ENCODE results near the gene RBM10. TPM values are rescaled to one million over a fixed set of nuclear protein-coding genes. Genes with fewer than 3 reads are reported as not detected.

RBM10 gene
- total RNA-seq, 1 donor from 2014 or later, result 74.6 TPM

GRCh38 chrX:47208108-47208507, 63.1 kb downstream of the RBM10 start:
- no peak overlapping the region for H3K4me3 Mint-ChIP-seq (ENCODE audit: unreplicated experiment)
- no peak for DNase-seq
- H3K27ac Mint-ChIP-seq (ENCODE audit: unreplicated experiment), result no peak overlapping the region
- peaks cover 5% of the 10 kb centered on the region for H3K36me3 Mint-ChIP-seq (ENCODE audit: unreplicated experiment)
- no peaks in the 10 kb centered on the region for H3K4me1 Mint-ChIP-seq (ENCODE audit: low read depth, unreplicated experiment)
- H3K9me3 Mint-ChIP-seq (ENCODE audit: unreplicated experiment), result no peaks in the 10 kb centered on the region
- H3K27me3 Mint-ChIP-seq (ENCODE audit: unreplicated experiment), result no peaks in the 10 kb centered on the region
- TF ChIP-seq CTCF (IDR thresholded peaks at IDR 0.05; ENCODE audit: partially characterized antibody, unreplicated experiment), result no peak

GRCh38 chrX:47209508-47210238, 64.7 kb downstream of the RBM10 start:
- Mint-ChIP-seq H3K27ac (ENCODE audit: unreplicated experiment) (no peak overlapping the region), H3K4me3 (ENCODE audit: unreplicated experiment) (no peak overlapping the region), H3K4me1 (ENCODE audit: low read depth, unreplicated experiment) (no peaks in the 10 kb centered on the region), H3K27me3 (ENCODE audit: unreplicated experiment) (no peaks in the 10 kb centered on the region), H3K36me3 (ENCODE audit: unreplicated experiment) (peaks cover 5% of the 10 kb centered on the region), H3K9me3 (ENCODE audit: unreplicated experiment) (peaks cover 4% of the 10 kb centered on the region)
- no peak for TF ChIP-seq CTCF (IDR thresholded peaks at IDR 0.05; ENCODE audit: partially characterized antibody, unreplicated experiment)
- no peak for DNase-seq

- no peak for DNase-seq
- H3K9me3 Mint-ChIP-seq (ENCODE audit: unreplicated experiment), result peaks cover 4% of the 10 kb centered on the region
- H3K27me3 Mint-ChIP-seq (ENCODE audit: unreplicated experiment), result no peaks in the 10 kb centered on the region
- H3K4me3 Mint-ChIP-seq (ENCODE audit: unreplicated experiment), result no peak overlapping the region
- H3K36me3 Mint-ChIP-seq (ENCODE audit: unreplicated experiment), result peaks cover 5% of the 10 kb centered on the region
- peaks cover 1% of the 10 kb centered on the region for H3K4me1 Mint-ChIP-seq (ENCODE audit: low read depth, unreplicated experiment)
- no peak for TF ChIP-seq CTCF (IDR thresholded peaks at IDR 0.05; ENCODE audit: partially characterized antibody, unreplicated experiment)
- H3K27ac Mint-ChIP-seq (ENCODE audit: unreplicated experiment), result peak overlapping the region; percentile 79
These were observed 65.8 kb downstream of the RBM10 start for GRCh38 chrX:47210661-47211425.

- H3K27ac Mint-ChIP-seq (ENCODE audit: unreplicated experiment), result peak overlapping the region; percentile 38
- H3K27me3 Mint-ChIP-seq (ENCODE audit: unreplicated experiment), result peaks cover 10% of the 10 kb centered on the region
- TF ChIP-seq CTCF (IDR thresholded peaks at IDR 0.05; ENCODE audit: partially characterized antibody, unreplicated experiment), result no peak
- peaks cover 13% of the 10 kb centered on the region for H3K4me1 Mint-ChIP-seq (ENCODE audit: low read depth, unreplicated experiment)
- no peak for DNase-seq
- H3K36me3 Mint-ChIP-seq (ENCODE audit: unreplicated experiment), result peaks cover 5% of the 10 kb centered on the region
- H3K4me3 Mint-ChIP-seq (ENCODE audit: unreplicated experiment), result no peak overlapping the region
- peaks cover 12% of the 10 kb centered on the region for H3K9me3 Mint-ChIP-seq (ENCODE audit: unreplicated experiment)
These were observed 67.6 kb downstream of the RBM10 start for GRCh38 chrX:47212381-47213293.

Measured in glutamatergic neuron (in vitro differentiated cells).